ENCODE measurements around the gene THSD4. TPM values are rescaled to one million over a fixed set of nuclear protein-coding genes. Genes with fewer than 3 reads are reported as not detected.

The THSD4 gene
- total RNA-seq, 1 experiment from 2014 or later, result 29.3 TPM

DNA sequence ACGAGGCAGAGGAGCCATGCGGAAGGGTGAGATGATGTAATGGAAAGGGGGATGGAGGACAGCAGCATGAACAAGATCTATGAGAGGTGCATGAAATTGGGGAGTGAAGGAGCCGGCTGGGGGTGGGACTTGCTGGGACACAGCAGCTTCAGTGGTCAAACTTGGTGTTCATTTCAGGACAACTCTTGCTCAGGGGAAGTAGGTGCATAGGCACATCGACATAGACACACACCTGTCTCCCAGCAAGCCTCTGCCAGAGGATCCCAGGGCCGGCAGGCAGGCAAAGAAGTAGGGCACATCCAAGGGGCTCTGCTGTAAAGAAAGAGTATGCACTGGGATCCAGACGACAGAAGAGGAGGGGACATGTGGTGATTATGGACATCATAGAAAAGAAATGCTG is 582.0 kb downstream of the THSD4 start:
- Histone ChIP-seq H3K9me2 (ENCODE audit: insufficient read depth) (no peaks in the 10 kb centered on the region), H3K4me1 (replicated peaks; ENCODE audit: insufficient read depth) (no peaks in the 10 kb centered on the region), H4K20me1 (ENCODE audit: insufficient read depth) (no peaks in the 10 kb centered on the region), H3K27me3 (ENCODE audit: insufficient read depth, low read depth) (no peaks in the 10 kb centered on the region), H3F3A (ENCODE audit: insufficient read depth, low read depth) (no peaks in the 10 kb centered on the region), H3K79me2 (ENCODE audit: low read depth) (no peaks in the 10 kb centered on the region), H3K27ac (no peak overlapping the region), H3K9me3 (ENCODE audit: insufficient read depth, low read depth) (no peaks in the 10 kb centered on the region), H3K4me2 (no peak overlapping the region), H3K36me3 (ENCODE audit: low read depth) (no peaks in the 10 kb centered on the region), H3K4me3 (no peak overlapping the region), H2AFZ (no peak overlapping the region)
- intact Hi-C loops (cut with micrococcal nuclease; ENCODE audit: unreplicated experiment), result no loop called here
- DNase-seq, result no peak
- ChIA-PET CTCF (no interaction called here), POLR2A (ENCODE audit: unreplicated experiment) (no interaction called here)
- no TSS peak for BruUV-seq (replicated peaks)
- TF ChIP-seq EZH2 (IDR thresholded peaks at IDR 0.05; ENCODE audit: low read depth), result no peak
- TF ChIP-seq, protein P1, sequence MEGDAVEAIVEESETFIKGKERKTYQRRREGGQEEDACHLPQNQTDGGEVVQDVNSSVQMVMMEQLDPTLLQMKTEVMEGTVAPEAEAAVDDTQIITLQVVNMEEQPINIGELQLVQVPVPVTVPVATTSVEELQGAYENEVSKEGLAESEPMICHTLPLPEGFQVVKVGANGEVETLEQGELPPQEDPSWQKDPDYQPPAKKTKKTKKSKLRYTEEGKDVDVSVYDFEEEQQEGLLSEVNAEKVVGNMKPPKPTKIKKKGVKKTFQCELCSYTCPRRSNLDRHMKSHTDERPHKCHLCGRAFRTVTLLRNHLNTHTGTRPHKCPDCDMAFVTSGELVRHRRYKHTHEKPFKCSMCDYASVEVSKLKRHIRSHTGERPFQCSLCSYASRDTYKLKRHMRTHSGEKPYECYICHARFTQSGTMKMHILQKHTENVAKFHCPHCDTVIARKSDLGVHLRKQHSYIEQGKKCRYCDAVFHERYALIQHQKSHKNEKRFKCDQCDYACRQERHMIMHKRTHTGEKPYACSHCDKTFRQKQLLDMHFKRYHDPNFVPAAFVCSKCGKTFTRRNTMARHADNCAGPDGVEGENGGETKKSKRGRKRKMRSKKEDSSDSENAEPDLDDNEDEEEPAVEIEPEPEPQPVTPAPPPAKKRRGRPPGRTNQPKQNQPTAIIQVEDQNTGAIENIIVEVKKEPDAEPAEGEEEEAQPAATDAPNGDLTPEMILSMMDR (conservative IDR thresholded peaks at IDR 0.05), result no peak

DNA sequence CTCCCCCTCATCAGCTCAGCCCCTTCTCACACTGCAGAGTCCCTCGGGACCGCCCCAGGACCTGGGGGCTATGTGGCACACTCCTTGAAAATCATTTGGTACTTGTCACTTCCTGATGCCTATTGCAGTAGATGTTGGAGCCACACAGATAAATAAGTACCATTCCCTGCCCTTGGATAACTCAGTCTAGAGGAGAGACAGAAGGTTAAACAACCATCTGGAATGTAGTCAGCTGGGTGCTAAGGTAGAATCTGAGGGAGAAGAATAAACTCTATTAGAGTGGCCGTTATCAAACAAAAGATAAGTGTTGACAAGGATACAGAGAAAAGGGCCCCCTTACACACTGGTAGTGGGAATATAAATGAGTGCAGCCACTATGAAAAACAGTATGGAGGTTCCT is 582.8 kb downstream of the THSD4 start:
- intact Hi-C loops (cut with micrococcal nuclease; ENCODE audit: unreplicated experiment), result no loop called here
- Histone ChIP-seq H3K27ac (no peak overlapping the region), H3K79me2 (ENCODE audit: low read depth) (no peaks in the 10 kb centered on the region), H4K20me1 (ENCODE audit: insufficient read depth) (no peaks in the 10 kb centered on the region), H3K4me3 (no peak overlapping the region), H3K9me3 (ENCODE audit: insufficient read depth, low read depth) (no peaks in the 10 kb centered on the region), H2AFZ (no peak overlapping the region), H3K4me1 (replicated peaks; ENCODE audit: insufficient read depth) (no peaks in the 10 kb centered on the region), H3K4me2 (no peak overlapping the region), H3F3A (ENCODE audit: insufficient read depth, low read depth) (no peaks in the 10 kb centered on the region), H3K36me3 (ENCODE audit: low read depth) (no peaks in the 10 kb centered on the region), H3K9me2 (ENCODE audit: insufficient read depth) (no peaks in the 10 kb centered on the region), H3K27me3 (ENCODE audit: insufficient read depth, low read depth) (no peaks in the 10 kb centered on the region)
- no peak for TF ChIP-seq EZH2 (IDR thresholded peaks at IDR 0.05; ENCODE audit: low read depth)
- TF ChIP-seq, protein P1 (conservative IDR thresholded peaks at IDR 0.05), result no peak
- CTCF ChIA-PET, result no interaction called here
- BruUV-seq (replicated peaks), result no TSS peak
- POLR2A ChIA-PET (ENCODE audit: unreplicated experiment), result no interaction called here
- DNase-seq, result no peak

DNA sequence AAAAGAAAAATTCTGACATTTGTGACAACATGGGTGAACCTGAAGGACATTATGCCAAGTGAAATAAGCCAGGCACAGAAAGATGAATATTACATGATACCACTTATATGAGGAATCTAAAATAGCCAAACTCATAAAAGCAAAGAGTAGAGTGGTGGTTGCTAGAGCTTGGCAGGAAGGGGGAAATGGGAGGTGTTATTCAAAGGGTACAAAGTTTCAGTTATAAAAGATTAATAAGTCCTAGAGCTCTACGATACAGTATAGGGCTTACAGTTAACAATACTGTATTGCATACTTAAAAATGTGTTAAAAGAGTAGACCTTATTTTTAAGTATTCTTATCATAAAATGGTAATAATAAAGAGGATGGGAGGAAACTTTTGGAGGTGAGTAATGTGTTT is 583.5 kb downstream of the THSD4 start:
- Histone ChIP-seq H3K27ac (no peak overlapping the region), H3K27me3 (ENCODE audit: insufficient read depth, low read depth) (no peaks in the 10 kb centered on the region), H3K36me3 (ENCODE audit: low read depth) (no peaks in the 10 kb centered on the region), H2AFZ (no peak overlapping the region), H3K4me1 (replicated peaks; ENCODE audit: insufficient read depth) (no peaks in the 10 kb centered on the region), H3K79me2 (ENCODE audit: low read depth) (no peaks in the 10 kb centered on the region), H3K4me2 (no peak overlapping the region), H3F3A (ENCODE audit: insufficient read depth, low read depth) (no peaks in the 10 kb centered on the region), H3K4me3 (no peak overlapping the region), H3K9me2 (ENCODE audit: insufficient read depth) (no peaks in the 10 kb centered on the region), H4K20me1 (ENCODE audit: insufficient read depth) (no peaks in the 10 kb centered on the region), H3K9me3 (ENCODE audit: insufficient read depth, low read depth) (no peaks in the 10 kb centered on the region)
- BruUV-seq (replicated peaks), result no TSS peak
- POLR2A ChIA-PET (ENCODE audit: unreplicated experiment), result interaction anchor here (1.1 kb wide), 1 partner anchor 10 kb away, joined by 6 read pairs; no protein-coding TSS in a partner anchor
- intact Hi-C loops (cut with micrococcal nuclease; ENCODE audit: unreplicated experiment), result no loop called here
- TF ChIP-seq, protein P1 (conservative IDR thresholded peaks at IDR 0.05), result no peak
- TF ChIP-seq EZH2 (IDR thresholded peaks at IDR 0.05; ENCODE audit: low read depth), result no peak
- no peak for DNase-seq
- CTCF ChIA-PET, result no interaction called here
